HG03457 (cell line): Measurements from ENCODE around the gene RNF125.
"Not testable (repeated sequence)": the region's sequence is repeated elsewhere in the genome, so short reads cannot be mapped to it uniquely, and the experiment has no call there.

ENCODE experiments used
- ATAC-seq: cut with Tn5 transposase; IDR thresholded peaks from one replicate; pipeline ENCODE4 v1.9.1; 2021; ENCODE audit warnings: moderate number of reproducible peaks; ENCODE audit not compliant: unreplicated experiment

Gene RNF125

DNA sequence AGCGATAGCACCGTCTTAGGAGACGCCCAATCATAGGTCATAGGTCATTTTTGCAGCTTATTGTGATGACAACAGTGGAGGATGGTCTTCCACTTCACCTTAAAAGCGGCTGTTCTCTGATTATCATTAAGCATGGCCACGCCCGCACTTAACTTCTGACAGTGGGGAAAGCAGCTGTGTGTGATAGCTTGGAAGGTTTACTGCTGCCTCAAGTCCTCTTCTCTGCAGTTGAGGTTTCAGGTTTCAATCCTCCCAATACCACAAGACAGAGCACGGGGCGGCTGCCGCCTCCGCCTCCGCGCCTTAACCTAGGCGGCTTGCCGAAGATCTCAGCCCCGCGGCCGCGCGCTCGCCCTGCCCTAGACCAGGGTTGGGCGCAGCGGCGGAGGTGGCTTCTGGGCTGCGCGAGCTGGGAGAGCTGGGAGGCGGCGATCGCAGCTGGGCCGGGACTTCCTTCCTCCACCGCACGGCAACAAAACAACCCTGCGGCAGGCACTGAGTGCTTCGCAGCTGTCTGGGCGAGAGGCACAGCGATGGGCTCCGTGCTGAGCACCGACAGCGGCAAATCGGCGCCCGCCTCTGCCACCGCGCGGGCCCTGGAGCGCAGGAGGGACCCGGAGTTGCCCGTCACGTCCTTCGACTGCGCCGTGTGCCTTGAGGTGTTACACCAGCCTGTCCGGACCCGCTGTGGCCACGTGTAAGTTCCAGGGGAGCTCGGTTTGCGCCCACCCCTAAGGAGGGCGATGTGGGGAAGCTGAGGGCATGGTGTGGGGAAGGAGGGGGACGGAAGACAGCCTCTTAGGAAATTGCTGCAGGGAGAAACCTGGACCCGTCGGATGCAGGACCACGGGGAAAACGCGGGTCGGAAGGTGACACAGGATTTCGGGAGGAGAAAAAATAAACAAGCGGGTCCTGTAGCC, at the start of gene RNF125:
TSS of gene RNF125 (plus strand) at position 495 of the 920 bp plus-strand sequence. CDS start at position 534, 39 bp downstream.
- peak; percentile 86 for ATAC-seq

GRCh38 chr18:31970617-31971016, 48.0 kb upstream of the RNF125 start:
- no peak for ATAC-seq

DNA sequence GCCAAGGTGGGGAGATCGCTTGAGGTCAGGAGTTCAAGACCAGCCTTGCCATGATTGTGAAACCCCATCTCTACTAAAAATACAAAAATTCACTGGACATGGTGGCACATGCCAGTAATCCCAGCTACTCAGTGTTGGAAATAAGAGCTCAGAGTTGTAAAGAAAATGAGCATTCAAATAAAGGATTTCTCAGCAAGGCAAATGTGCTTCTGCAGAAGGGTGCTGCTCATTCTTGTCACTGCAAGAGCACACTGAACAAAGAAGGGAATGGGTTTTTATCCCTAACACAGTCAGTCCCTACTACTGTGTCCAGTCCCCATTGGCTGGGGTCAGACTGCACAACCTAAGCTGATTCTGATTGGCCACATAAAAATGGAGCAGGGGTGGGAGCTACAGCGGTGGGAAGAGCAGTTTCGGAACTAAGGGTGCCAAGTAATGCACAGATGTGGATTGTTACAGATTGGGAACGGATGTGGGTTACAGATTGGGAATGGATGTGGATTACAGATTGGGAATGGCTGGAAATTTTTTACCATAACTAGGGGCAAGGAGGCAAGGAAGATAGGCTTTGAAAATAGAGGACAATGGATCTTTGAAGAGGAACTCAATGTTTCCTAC, 44.6 kb upstream of the RNF125 start:
- ATAC-seq: no peak

DNA sequence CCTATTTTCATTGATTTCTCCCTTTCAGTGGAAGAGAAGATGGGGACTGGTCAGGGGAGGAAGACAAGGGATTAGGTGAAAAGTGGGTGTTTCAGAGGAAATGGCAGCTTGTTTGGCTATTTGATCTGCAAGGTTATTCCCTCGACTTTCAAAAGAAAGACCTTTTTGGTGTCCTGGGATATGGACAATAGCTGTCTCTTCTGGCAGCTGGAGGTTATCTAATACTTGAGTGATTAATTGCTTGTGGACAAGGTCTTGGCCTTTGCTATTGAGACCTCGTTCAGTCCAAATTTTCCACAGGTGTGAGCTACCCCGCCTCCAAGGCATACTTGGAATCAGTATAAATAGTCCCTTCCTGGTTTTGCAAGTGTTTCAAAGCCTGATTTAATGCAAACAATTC, 42.4 kb upstream of the RNF125 start:
- no peak for ATAC-seq

DNA sequence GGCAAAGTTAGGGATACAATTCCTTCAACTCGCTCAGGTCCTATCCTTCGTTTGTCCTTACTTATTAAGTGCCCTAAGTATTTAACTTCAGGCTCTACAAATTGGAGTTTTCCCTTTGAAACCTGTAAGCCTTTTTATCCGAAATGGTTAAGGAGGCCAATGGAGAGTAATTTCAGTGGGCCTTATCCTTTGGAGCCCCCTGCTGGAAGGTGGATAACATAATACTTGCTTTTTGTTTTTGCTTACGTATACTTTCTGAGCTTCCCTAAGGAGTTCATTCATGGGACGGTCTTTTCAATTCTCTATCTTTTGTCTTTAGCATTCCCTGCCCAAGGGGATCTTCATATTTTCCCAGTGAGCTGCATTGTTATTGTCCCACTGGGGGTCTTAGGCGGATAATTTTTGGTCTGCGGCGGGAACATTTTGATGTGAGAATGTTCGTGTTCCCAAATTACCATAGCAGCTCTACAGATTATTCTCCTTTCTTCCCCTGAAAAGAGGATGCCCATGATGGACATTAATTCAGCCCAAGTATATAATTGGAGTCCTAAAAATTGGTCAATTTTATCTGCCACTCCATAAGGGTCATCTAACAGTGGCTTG, 41.3 kb upstream of the RNF125 start:
- no peak for ATAC-seq

DNA sequence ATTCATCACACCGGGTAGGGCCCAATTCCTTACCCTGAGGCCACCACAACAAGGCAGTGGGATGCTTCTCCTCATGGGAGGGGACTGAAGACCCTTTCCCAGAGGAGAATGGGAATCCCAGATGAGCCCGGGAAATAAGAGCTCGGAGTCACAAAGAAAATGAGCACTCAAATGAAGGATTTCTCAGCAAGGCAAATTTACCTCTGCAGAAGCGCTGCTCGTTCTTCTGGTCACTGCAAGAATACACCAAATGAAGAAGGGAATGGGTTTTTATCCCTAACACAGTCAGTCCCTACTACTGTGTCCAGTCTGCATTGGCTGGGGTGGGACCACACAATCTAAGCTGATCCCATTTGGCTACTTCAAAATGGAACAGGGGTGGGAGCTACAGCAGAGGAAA, 40.0 kb upstream of the RNF125 start:
- ATAC-seq: no peak

GRCh38 chr18:31979714-31980113, 38.9 kb upstream of the RNF125 start:
- ATAC-seq: no peak

DNA sequence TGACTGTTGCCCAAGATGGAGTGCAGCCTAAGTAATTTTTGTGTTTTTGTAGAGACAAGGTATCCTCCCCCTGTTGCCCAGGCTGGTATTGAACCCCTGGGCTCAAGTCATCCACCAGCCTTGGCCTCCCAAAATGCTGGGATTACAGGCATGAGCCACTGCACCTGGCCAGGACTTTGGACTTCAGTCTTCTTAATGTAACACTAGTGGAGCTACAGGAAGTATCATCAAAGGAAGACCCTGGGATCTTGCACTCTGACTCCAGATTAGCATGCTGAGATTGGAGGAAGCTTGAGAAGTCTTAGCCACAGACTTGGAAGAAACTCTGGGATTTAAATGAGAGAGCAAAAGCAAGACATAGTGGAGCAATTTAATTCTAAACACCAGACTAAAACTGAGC, 37.8 kb upstream of the RNF125 start:
- no peak for ATAC-seq

DNA sequence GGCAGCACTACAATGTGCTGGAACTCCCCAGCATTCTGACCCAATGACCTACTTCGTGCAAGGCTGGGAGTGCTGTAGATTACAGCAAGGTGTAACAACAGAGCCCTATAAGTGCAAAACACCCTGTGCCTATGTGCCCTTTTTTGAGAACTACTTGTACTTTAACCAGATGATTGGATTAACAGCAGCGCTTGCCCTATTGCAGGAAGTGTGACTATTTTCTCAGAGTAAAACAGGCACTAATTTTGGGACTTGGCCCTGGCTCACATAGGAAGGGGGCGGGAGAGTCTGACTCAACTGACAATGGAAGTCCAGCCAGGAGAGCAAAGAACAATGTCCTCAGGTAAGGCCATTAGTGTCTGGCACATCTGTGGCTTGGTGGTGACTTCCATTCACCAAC, 35.6 kb upstream of the RNF125 start:
- ATAC-seq: no peak

- no peak for ATAC-seq
Measured at GRCh38 chr18:31983976-31984375, 34.6 kb upstream of the RNF125 start.

DNA sequence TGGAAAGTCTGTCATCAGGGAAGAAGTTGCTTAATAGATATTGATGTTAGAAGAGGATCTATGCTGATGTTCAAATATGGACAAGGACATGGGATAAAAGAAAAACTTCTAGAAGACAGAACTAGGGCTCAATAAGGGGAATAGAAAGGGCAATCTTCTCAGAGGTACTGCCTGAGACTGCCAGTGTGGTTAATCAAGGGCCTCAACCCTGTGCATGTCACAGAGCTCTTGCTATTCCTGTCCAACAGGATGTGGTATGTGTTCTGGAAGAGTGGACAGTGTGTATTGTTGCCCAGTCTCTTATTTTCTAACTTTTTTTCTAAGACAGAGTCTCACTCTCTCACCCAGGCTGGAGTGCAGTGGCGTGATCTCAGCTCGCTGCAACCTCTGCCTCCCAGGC, 27.8 kb upstream of the RNF125 start:
- ATAC-seq: peak; percentile 98

DNA sequence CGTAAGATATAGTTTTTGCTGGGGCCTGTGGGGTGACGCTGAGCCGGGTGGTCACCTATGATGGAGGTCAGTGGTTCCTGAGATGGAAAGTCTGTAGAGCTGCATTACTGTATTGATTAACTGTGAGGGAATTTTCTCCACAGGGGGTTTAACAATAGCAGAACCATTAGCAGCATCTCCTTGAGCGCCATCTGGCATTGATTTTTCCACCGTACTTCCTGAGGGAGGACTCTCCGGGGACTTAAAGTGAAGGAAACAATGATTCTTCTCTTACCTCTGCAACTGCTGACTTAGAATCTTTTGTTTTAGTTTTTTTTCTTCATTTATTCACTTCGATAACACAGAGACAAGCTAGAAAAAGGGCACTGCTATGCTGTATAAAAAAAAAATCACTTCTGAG, 22.6 kb upstream of the RNF125 start:
- no peak for ATAC-seq

- ATAC-seq: no peak
Measured at GRCh38 chr18:31998880-31999412, 19.7 kb upstream of the RNF125 start.

DNA sequence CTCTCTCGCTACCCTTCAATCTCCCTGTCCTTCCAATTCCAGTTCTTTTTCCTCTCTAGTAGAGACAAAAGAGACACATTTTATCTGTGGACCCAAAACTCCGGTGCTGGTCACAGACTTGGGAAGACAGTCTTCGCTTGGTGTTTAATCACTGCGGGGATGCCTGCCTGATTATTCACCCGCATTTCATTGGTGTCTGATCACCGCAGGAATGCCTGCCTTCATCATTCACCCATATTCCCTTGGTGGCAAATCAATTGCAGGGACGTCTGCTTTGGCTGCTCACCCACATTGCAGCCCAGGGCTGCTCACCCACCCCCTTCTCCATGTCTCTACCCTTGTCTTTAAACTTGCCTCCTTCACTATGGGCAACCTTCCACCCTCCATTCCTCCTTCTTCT, 17.5 kb upstream of the RNF125 start:
- ATAC-seq: not testable (repeated sequence)

- not testable (repeated sequence) for ATAC-seq
Measured at GRCh38 chr18:32003822-32004221, 14.8 kb upstream of the RNF125 start.

- no peak for ATAC-seq
Measured at GRCh38 chr18:32010124-32010721, 8.4 kb upstream of the RNF125 start.

DNA sequence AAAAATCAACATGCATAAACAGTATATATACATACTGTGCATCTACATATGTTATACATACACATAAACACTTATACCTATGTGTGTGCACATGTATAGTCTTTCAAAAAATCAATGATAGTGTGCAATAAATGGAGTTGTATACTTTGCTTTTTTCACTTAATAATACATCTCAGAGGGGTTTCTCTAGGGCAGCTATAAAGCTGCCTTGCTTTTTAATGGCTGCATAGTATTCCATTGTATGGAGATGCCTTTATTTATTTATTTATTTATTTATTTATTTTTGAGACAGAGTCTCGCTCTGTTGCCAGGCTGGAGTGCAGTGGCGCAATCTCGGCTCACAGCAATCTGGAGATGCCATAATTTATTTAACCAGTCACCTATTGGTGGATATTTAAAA, 7.4 kb upstream of the RNF125 start:
- no peak for ATAC-seq

GRCh38 chr18:32019251-32019948, 775 bp downstream of the RNF125 start:
- no peak for ATAC-seq

DNA sequence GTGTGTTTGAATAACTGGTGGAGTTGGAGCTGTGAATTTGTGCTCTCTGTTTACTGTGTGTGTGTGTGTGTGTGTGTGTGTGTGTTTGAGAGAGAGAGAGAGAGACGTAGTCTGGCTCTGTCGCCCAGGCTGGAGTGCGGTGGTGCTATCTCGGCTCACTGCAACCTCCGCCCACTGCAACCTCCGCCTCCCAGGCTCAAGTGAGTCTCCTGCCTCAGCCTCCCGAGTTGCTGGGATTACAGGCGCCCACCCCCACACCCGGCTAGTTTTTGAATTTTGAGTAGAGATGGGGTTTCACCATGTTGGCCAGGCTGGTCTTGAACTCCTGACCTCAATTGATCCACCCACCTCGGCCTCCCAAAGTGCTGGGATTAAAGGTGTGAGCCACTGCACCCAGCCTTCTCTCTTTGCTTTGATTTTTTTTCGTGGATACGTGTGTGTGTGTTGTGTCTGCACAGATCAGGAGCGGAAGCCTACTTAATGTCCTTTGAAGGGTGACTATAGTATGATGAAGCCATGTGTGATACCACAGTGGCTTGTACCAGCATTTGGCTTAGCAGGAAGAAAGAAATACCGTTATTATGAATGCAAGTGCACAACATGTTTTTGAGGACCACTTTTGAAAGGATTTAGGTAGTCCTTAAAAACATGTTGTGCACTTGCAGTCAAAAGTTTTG, 1.5 kb downstream of the RNF125 start:
- ATAC-seq: not testable (repeated sequence)
